Transverse colon (tissue), 3 donors: ENCODE results near the gene PAX5.

Source experiments
- EP300 ChIP-seq: sonication (generic); formaldehyde crosslinking; IDR thresholded peaks from one replicate; pipeline ENCODE4 v1.6.1; 2017; ENCODE audit warnings: antibody characterized with exemption, low read depth
- POLR2A ChIP-seq: fragments of 450-650 bp; IDR thresholded peaks from one replicate; pipeline ENCODE4 v1.6.1; 2016; ENCODE audit warnings: antibody characterized with exemption, mild to moderate bottlenecking, moderate library complexity
- TF ChIP-seq, protein P1 (sequence below), 5 experiments: fragments of 200-600 bp in 3 of 5; fragments of 450-650 bp in 2 of 5; sonication (generic) in 3 of 5; IDR thresholded peaks; 1 replicate in 2 of 5; 2 replicates in 3 of 5; pipeline ENCODE4 v1.5.1; 2016 to 2017; ENCODE audit warnings: antibody characterized with exemption in 5 of 5, inconsistent platforms in 3 of 5, mild to moderate bottlenecking in 2 of 5, moderate library complexity in 1 of 5

- TF ChIP-seq, protein P1, sequence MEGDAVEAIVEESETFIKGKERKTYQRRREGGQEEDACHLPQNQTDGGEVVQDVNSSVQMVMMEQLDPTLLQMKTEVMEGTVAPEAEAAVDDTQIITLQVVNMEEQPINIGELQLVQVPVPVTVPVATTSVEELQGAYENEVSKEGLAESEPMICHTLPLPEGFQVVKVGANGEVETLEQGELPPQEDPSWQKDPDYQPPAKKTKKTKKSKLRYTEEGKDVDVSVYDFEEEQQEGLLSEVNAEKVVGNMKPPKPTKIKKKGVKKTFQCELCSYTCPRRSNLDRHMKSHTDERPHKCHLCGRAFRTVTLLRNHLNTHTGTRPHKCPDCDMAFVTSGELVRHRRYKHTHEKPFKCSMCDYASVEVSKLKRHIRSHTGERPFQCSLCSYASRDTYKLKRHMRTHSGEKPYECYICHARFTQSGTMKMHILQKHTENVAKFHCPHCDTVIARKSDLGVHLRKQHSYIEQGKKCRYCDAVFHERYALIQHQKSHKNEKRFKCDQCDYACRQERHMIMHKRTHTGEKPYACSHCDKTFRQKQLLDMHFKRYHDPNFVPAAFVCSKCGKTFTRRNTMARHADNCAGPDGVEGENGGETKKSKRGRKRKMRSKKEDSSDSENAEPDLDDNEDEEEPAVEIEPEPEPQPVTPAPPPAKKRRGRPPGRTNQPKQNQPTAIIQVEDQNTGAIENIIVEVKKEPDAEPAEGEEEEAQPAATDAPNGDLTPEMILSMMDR (IDR thresholded peaks at IDR 0.05): no peak
- TF ChIP-seq EP300 (no peak), POLR2A (no peak)
Measured at GRCh38 chr9:36903541-36904435, 130.3 kb downstream of the PAX5 start.
